Adrenal gland (tissue), 12 donors: Measurements from ENCODE around the gene TSPEAR. TPM values are rescaled to one million over a fixed set of nuclear protein-coding genes. Genes with fewer than 3 reads are reported as not detected.

Experiments
- DNase-seq, 7 donors: peaks; one replicate each; pipeline ENCODE4 v3.0.0-alpha.2; 2019 to 2020
- H3K27ac ChIP-seq, 5 donors: fragments of 200-600 bp; sonication (generic) in 4 of 5; 1 replicate in 3 of 5; 2 replicates in 2 of 5; pipeline versions ENCODE4 v1.5.1 to v1.8.0; 2016 to 2020; ENCODE audit warnings: mild to moderate bottlenecking in 1 of 5
- H3K27me3 ChIP-seq: fragments of 200-600 bp; 2 replicates; pipeline ENCODE4 v1.8.0; 2021
- H3K36me3 ChIP-seq, 2 donors: fragments of 200-600 bp; replicated peaks in 1 of 2; 1 replicate in 1 of 2; 2 replicates in 1 of 2; pipeline versions ENCODE4 v1.5.1 to v1.8.0; 2018 to 2022
- H3K4me1 ChIP-seq, 2 donors: fragments of 200-600 bp; replicated peaks in 1 of 2; 1 replicate in 1 of 2; 2 replicates in 1 of 2; pipeline versions ENCODE4 v1.5.1 to v1.8.0; 2018 to 2021
- H3K4me3 ChIP-seq, 4 donors: fragments of 200-600 bp; sonication (generic) in 3 of 4; one replicate each; pipeline ENCODE4 v1.5.1; 2016 to 2018
- H3K9me3 ChIP-seq, 3 donors: fragments of 200-600 bp; sonication (generic) in 1 of 3; replicated peaks in 1 of 3; 1 replicate in 2 of 3; 2 replicates in 1 of 3; pipeline versions ENCODE4 v1.5.1 to v1.8.0; 2016 to 2021
- CTCF ChIP-seq, 6 experiments: fragments of 450-650 bp in 4 of 6; fragments of 200-600 bp in 2 of 6; sonication (generic) in 1 of 6; IDR thresholded peaks; 1 replicate in 5 of 6; 2 replicates in 1 of 6; pipeline versions ENCODE4 v1.5.1 to v1.8.0; 2016 to 2021; ENCODE audit warnings: antibody characterized with exemption in 6 of 6, mild to moderate bottlenecking in 2 of 6, moderate library complexity in 1 of 6
- POLR2A ChIP-seq, 2 donors: fragments of 450-650 bp; IDR thresholded peaks; one replicate each; pipeline ENCODE4 v1.6.1; 2017; ENCODE audit warnings: antibody characterized with exemption in 2 of 2, mild to moderate bottlenecking in 2 of 2, moderate library complexity in 1 of 2
- WGBS, 4 donors: extraction: QIAGEN DNeasy Blood & Tissue Kit in 2 of 4; methylation state at CpG; one replicate each; pipeline versions ENCODE4 v1.1.5 to v1.1.7; 2013 to 2017; 5-methylcytosine and 5-hydroxymethylcytosine counted together
- intact Hi-C, 2 donors: fragments of 100-400 bp; cut with DNase I; formaldehyde crosslinking; loops; one replicate each; pipeline versions ENCODE4 v1.14.1 to v1.15.0; 2022 to 2023
- polyA plus RNA-seq, 3 donors: library from polyadenylated mRNA; stranded (reverse); fragments of 200-250 nt in 2 of 3; fragments of 350-450 nt in 1 of 3; fragmentation: Illumina TruSeq in 1 of 3; extraction: RNeasy Lipid Tissue Mini Kit (QIAGEN cat#74804) in 1 of 3; gene quantifications; one replicate each; pipeline ENCODE4 v1.2.3, GENCODE V29; 2013 to 2014
- total RNA-seq, 9 donors: library from RNA; depleted of rRNA in 4 of 9; stranded (reverse); fragments of >200 nt in 4 of 9; fragments of 120-200 nt in 1 of 9; fragmentation: NEBNext Ultra II Directional in 1 of 9; extraction: Animal tissue kit (Norgen Biotek cat#: 25700) in 1 of 9; gene quantifications; one replicate each; pipeline versions ENCODE4 v1.1.0 to v1.2.4, GENCODE V29; 2013 to 2023
- donor health status: healthy with polysubstance abuse.
- donor health status: Bipolar disorder and iron deficiency.
- donor health status: DM: yes; HTN: yes; CAD: no.
- donor health status: DM: no; HTN: no; CAD: no.
- donor health status: DM: no; HTN: no; CAD: no.
- donor health status: DM: yes; HTN: yes; CAD: no.

Gene TSPEAR
- total and polyA plus RNA-seq, 12 donors = not detected

GRCh38 chr21:44724926-44725325, 13.6 kb upstream of the TSPEAR start:
- H3K27me3 ChIP-seq = peaks cover 17% of the 10 kb centered on the region
- intact Hi-C loops = no loop called here
- no peak for DNase-seq

GRCh38 chr21:44724196-44724595, 12.8 kb upstream of the TSPEAR start:
- Histone ChIP-seq H3K36me3 (no peaks in the 10 kb centered on the region), H3K9me3 (no peaks in the 10 kb centered on the region), H3K4me3 (no peak overlapping the region), H3K27me3 (peaks cover 17% of the 10 kb centered on the region), H3K4me1 (no peaks in the 10 kb centered on the region), H3K27ac (no peak overlapping the region)
- intact Hi-C loops = no loop called here
- TF ChIP-seq CTCF (IDR thresholded peaks at IDR 0.05) = no peak
- DNase-seq = no peak
- 84 to 91% (median 87%) methylated on average over 7 of the region's 7 CpGs for WGBS, 4 donors

More at GRCh38 chr21:44724926-44725325, 13.6 kb upstream of the TSPEAR start:
- WGBS, 4 donors = 81 to 92% (median 86%) methylated on average over 13 to 14 of the region's 14 CpGs
- H3K27ac ChIP-seq = no peak overlapping the region
- no peak overlapping the region for H3K4me3 ChIP-seq
- no peaks in the 10 kb centered on the region for H3K4me1 ChIP-seq
- no peaks in the 10 kb centered on the region for H3K36me3 ChIP-seq
- no peak for TF ChIP-seq CTCF (IDR thresholded peaks at IDR 0.05)
- TF ChIP-seq POLR2A (IDR thresholded peaks at IDR 0.05) = no peak
- no peaks in the 10 kb centered on the region for H3K9me3 ChIP-seq

GRCh38 chr21:44723177-44724131, 12.1 kb upstream of the TSPEAR start:
- 9 to 26% (median 21%) methylated on average over 39 to 61 of the region's 61 CpGs for WGBS, 4 donors
- no peak overlapping the region for H3K27ac ChIP-seq
- peaks cover 17% of the 10 kb centered on the region for H3K27me3 ChIP-seq
- DNase-seq = no peak
- no peaks in the 10 kb centered on the region for H3K36me3 ChIP-seq
- intact Hi-C loops = no loop called here
- H3K4me1 ChIP-seq = no peaks in the 10 kb centered on the region
- TF ChIP-seq CTCF (IDR thresholded peaks at IDR 0.05) = no peak
- TF ChIP-seq POLR2A (IDR thresholded peaks at IDR 0.05) = no peak
- H3K9me3 ChIP-seq = no peaks in the 10 kb centered on the region
- no peak overlapping the region for H3K4me3 ChIP-seq

- intact Hi-C loops = no loop called here
- H3K27me3 ChIP-seq = peaks cover 17% of the 10 kb centered on the region
Measured at GRCh38 chr21:44722731-44723130, 11.4 kb upstream of the TSPEAR start.

More at GRCh38 chr21:44722731-44723130, 11.4 kb upstream of the TSPEAR start:
- Histone ChIP-seq H3K4me1 (no peaks in the 10 kb centered on the region), H3K9me3 (no peaks in the 10 kb centered on the region), H3K4me3 (no peak overlapping the region), H3K36me3 (no peaks in the 10 kb centered on the region), H3K27ac (no peak overlapping the region)
- DNase-seq = no peak
- 46 to 56% (median 49%) methylated on average over 5 of the region's 5 CpGs for WGBS, 4 donors
- TF ChIP-seq POLR2A (IDR thresholded peaks at IDR 0.05) = no peak
- TF ChIP-seq CTCF (IDR thresholded peaks at IDR 0.05) = no peak
